Cardiac fibroblast (primary cell): Measurements from ENCODE around the gene FBXO30.
A peak's percentile ranks its signal among the peaks of the same experiment; 100 is the strongest.

Source experiments
- DNase-seq, 2 donors: peaks; one replicate each; pipeline versions ENCODE4 v3.0.0 to v3.0.0-alpha.2; 2010; ENCODE audit warnings: low read depth in 2 of 2
- H3K4me3 ChIP-seq, 2 donors: replicated peaks in 1 of 2; 1 replicate in 1 of 2; 2 replicates in 1 of 2; pipeline ENCODE4 v1.5.1; 2011; ENCODE audit warnings: low read depth in 2 of 2, low read length in 2 of 2, mild to moderate bottlenecking in 2 of 2, moderate library complexity in 1 of 2
- TF ChIP-seq, protein P1 (sequence below): IDR thresholded peaks from one replicate; pipeline ENCODE4 v1.5.1; 2011; ENCODE audit warnings: low read depth, mild to moderate bottlenecking, low read length, inconsistent platforms

Gene FBXO30

DNA sequence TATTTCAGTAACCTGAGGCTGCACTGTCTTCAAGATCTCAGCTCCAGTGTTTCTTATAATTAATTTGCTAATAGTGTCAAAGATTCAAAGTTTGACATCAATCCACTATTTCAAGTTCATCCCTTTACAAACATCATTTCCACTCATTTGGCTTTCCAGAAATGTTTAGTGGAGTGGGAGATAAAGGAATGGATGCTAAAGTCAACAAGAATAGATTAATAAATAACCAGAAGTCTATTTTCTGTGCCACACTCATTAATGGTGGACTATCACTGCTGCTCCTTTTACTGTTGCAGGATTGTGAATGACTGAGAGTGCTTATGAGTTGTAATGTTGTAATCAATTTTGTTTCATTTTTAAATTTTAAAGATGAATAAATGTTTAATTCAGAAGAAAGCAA, 50.9 kb downstream of the FBXO30 start:
- TF ChIP-seq, protein P1, sequence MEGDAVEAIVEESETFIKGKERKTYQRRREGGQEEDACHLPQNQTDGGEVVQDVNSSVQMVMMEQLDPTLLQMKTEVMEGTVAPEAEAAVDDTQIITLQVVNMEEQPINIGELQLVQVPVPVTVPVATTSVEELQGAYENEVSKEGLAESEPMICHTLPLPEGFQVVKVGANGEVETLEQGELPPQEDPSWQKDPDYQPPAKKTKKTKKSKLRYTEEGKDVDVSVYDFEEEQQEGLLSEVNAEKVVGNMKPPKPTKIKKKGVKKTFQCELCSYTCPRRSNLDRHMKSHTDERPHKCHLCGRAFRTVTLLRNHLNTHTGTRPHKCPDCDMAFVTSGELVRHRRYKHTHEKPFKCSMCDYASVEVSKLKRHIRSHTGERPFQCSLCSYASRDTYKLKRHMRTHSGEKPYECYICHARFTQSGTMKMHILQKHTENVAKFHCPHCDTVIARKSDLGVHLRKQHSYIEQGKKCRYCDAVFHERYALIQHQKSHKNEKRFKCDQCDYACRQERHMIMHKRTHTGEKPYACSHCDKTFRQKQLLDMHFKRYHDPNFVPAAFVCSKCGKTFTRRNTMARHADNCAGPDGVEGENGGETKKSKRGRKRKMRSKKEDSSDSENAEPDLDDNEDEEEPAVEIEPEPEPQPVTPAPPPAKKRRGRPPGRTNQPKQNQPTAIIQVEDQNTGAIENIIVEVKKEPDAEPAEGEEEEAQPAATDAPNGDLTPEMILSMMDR = no peak
- DNase-seq = no peak
- H3K4me3 ChIP-seq = no peak overlapping the region

DNA sequence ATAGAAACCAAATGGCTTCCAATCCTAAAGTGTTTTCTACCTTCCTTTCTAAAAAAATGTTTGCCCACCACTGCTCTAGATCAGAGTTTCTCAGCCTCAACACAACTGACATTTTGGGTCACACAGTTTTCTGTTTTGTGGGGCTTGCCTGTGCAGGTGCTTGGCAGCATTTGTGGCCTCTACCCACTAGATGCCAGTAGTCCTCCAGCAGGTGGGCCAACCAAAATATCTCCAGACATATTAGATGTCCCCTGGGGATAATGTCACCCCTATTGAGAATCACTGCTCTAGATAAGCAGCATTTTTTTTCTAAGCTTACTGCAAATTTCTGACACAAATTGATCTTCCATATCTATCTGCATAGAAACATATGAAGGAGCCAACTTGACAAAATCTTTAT, 53.0 kb downstream of the FBXO30 start:
- TF ChIP-seq, protein P1 = no peak
- no peak for DNase-seq

DNA sequence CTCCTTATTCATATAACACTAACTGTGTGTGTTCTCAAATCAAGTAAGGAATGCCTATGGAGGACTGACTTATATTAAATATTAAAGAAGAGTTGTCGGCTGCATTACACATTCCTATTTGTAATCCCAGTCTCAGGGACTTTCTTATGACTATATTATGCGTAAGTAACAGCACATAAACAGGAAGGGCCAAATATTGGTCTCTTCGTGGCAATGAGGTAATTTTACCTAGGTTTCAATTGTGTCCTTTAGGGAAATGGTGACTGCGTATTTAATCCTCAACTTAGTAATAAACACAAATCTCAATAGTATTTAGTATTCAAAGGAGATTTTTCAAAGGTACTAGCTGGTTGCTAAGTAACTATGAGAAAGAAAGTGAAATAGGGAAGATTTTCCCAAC, 56.5 kb downstream of the FBXO30 start:
- TF ChIP-seq, protein P1 = no peak
- DNase-seq = peak in 1 of 2 donors; percentile 7
- no peak overlapping the region for H3K4me3 ChIP-seq

More for the DNA sequence above, 53.0 kb downstream of the FBXO30 start:
- H3K4me3 ChIP-seq = no peak overlapping the region

DNA sequence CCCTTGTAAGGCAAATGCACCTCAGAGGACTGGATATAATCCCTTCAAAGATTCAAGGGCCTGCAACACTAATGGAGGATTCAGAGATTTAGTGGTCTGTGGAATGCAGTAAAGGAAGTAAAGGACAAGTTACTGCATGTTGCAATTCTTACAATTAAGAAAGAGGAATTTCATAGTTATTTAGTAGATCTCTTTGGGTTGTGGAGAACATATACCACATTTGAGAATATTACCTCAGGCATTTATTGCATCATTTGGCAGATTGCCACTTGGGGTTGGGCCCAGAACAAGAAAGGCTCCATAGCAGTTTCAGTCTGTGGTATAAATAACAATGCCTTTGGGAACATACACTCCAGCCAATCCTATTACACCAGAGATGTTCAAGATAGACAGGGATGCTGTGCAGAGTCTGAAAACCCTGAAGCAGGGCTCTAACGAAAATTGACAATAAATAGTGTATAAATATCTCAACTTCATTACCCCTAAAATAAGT, 58.4 kb downstream of the FBXO30 start:
- TF ChIP-seq, protein P1 = no peak
- no peak overlapping the region for H3K4me3 ChIP-seq
- peak; percentile 98 for DNase-seq

DNA sequence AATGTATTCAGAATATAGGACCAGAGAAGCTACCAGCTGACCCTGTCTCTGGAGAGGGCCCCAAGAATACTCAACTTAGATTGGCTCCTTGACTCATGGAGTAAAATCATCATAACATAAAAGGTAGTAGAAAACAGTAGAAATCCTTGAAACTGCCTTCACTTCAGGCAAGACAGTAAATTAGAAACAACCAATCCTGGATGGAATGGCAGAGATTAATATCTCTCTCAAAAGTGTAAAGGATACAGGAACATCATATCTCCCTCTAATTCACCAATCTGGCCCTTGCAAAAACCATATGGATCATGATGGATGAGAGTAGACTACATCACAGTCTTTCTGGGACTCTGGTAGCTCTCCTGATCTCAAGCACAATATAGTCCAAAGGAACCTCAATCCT, 58.9 kb downstream of the FBXO30 start:
- DNase-seq = peak in 1 of 2 donors; percentile 10
- TF ChIP-seq, protein P1 = no peak
- H3K4me3 ChIP-seq = no peak overlapping the region

DNA sequence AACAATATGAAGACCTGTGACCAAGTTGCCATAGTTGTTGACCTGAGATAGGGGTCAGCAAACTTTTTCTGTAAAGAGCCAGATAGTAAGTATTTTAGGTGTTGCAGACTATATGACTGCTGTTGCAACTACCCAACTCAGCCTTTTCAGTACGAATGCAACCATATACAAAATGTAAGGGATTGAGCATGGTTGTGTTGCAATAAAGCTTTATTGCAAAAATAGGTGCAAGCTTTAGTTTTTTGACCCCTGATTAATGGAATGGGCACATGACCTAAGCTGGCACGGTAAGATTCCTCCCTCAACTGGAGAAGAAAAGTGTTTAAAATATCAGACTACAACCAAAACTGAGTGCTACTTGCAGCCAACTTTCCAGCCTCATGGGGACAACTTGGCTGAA, 62.0 kb downstream of the FBXO30 start:
- H3K4me3 ChIP-seq = no peak overlapping the region
- no peak for DNase-seq
- TF ChIP-seq, protein P1 = no peak

DNA sequence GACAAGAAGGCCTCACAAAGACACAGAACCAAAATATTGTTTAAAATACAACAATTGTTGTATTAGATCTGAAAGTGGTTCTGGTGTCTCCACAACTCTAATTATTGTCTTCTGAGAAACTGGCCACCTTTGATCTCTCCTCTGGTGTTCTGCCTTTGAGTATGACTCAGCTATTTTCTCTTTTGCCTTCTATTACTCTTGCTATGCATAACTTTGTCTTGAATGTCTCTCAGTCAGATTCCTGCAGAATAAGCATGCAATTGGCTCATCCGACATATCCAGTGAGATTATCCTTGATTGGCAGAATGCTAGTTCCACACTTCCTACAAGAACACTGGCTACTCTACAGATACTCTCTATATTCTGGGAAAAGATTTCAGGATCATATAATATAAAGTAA, 65.0 kb downstream of the FBXO30 start:
- peak; percentile 76 to 86 for DNase-seq
- TF ChIP-seq, protein P1 = no peak
- H3K4me3 ChIP-seq = no peak overlapping the region
